AG04449 (cell line): ENCODE results near the gene CPT2.

ENCODE experiments used
- CTCF ChIA-PET: fragments of 350-600 bp; formaldehyde crosslinking; extraction: SDS; loops from one replicate; lab custom pipeline; 2021; ENCODE audit warnings: antibody characterized with exemption; lab: Yijun Ruan, JAX
- POLR2A ChIA-PET: fragments of 400-600, 350-600 bp; formaldehyde crosslinking; extraction: SDS; loops from one replicate; lab custom pipeline; 2020; ENCODE audit warnings: antibody characterized with exemption, inconsistent platforms; lab: Yijun Ruan, JAX
- DNase-seq: peaks from one replicate; pipeline ENCODE4 v3.0.0-alpha.2; 2010; ENCODE audit warnings: low read depth, low spot score
- H3K4me3 ChIP-seq: 2 replicates; pipeline ENCODE4 v1.5.1; 2011; ENCODE audit warnings: low read depth, mild to moderate bottlenecking, control low read depth, low read length
- CTCF ChIP-seq: IDR thresholded peaks from one replicate; pipeline ENCODE4 v1.5.1; 2011; ENCODE audit warnings: mild to moderate bottlenecking, moderate library complexity, low read length, control low read depth, inconsistent platforms; ENCODE audit not compliant: insufficient read depth; ENCODE audit errors: missing control alignments

Gene CPT2

GRCh38 chr1:53196485-53197290 lies at the start of gene CPT2:
Gene CPT2, plus strand, starts transcription at chr1:53196824. Its CDS starts 120 bp downstream, at chr1:53196944.
- ChIA-PET CTCF (interaction anchor here (0.6 to 5.5 kb wide), 2 partner anchors 13 to 75 kb away, joined by 3 to 95 read pairs; no protein-coding TSS in a partner anchor), POLR2A (interaction anchor here (0.6 to 1.1 kb wide), 4 partner anchors 12 to 395 kb away, joined by 3 to 4 read pairs (median 3); no protein-coding TSS in a partner anchor)
- DNase-seq: peak; percentile 59
- peak; percentile 13 for TF ChIP-seq CTCF
- H3K4me3 ChIP-seq: peak within 1 kb of the TSS; percentile 74

- no peak overlapping the region for H3K4me3 ChIP-seq
- no peak for DNase-seq
- ChIA-PET POLR2A (no interaction called here), CTCF (interaction anchor here (1.3 to 1.8 kb wide), 4 partner anchors 13 to 33 kb away, joined by 3 to 5 read pairs (median 4); no protein-coding TSS in a partner anchor)
- TF ChIP-seq CTCF: no peak
These were observed 49.5 kb upstream of the CPT2 start for GRCh38 chr1:53147174-53147573.

GRCh38 chr1:53148123-53148522 lies 48.5 kb upstream of the CPT2 start:
- POLR2A ChIA-PET: no interaction called here
- peak; percentile 28 for DNase-seq
- TF ChIP-seq CTCF: no peak
- no peak overlapping the region for H3K4me3 ChIP-seq
- CTCF ChIA-PET: interaction anchor here (1.0 to 1.8 kb wide), 5 partner anchors 9 to 24 kb away, joined by 3 to 5 read pairs (median 4); no protein-coding TSS in a partner anchor

- ChIA-PET CTCF (interaction anchor here (1.2 to 3.0 kb wide), 3 partner anchors 12 to 32 kb away, joined by 3 to 12 read pairs (median 5); no protein-coding TSS in a partner anchor), POLR2A (no interaction called here)
- no peak for TF ChIP-seq CTCF
- no peak overlapping the region for H3K4me3 ChIP-seq
- DNase-seq: no peak
These were observed 42.9 kb upstream of the CPT2 start for GRCh38 chr1:53153752-53154151.

- TF ChIP-seq CTCF: no peak
- no peak overlapping the region for H3K4me3 ChIP-seq
- ChIA-PET POLR2A (interaction anchor here (0.6 to 1.0 kb wide), 2 partner anchors 9 to 82 kb away, joined by 3 to 4 read pairs; no protein-coding TSS in a partner anchor), CTCF (interaction anchor here (1.1 to 3.0 kb wide), 3 partner anchors 11 to 233 kb away, joined by 3 to 12 read pairs (median 5); partner anchors contain the start of gene ECHDC2)
- no peak for DNase-seq
These were observed 41.7 kb upstream of the CPT2 start for GRCh38 chr1:53154859-53155438.

GRCh38 chr1:53155534-53155933 lies 41.1 kb upstream of the CPT2 start:
- H3K4me3 ChIP-seq: no peak overlapping the region
- no peak for DNase-seq
- POLR2A ChIA-PET: interaction anchor here (1.0 kb wide), 1 partner anchor 9 kb away, joined by 4 read pairs; no protein-coding TSS in a partner anchor
- CTCF ChIA-PET: interaction anchor here (1.1 kb wide), 1 partner anchor 234 kb away, joined by 3 read pairs; the partner anchor contains the start of gene ECHDC2
- no peak for TF ChIP-seq CTCF
